H54 (cell line): ENCODE data around the gene HDAC2.
A peak's percentile ranks its signal among the peaks of the same experiment; 100 is the strongest.
"Not testable (repeated sequence)": the region's sequence is repeated elsewhere in the genome, so short reads cannot be mapped to it uniquely, and the experiment has no call there.

Source experiments
- DNase-seq: peaks from one replicate; pipeline ENCODE4 v3.0.0; 2011; ENCODE audit warnings: low spot score, mixed read lengths; ENCODE audit not compliant: insufficient read length
- FAIRE-seq: peaks from 3 replicates; lab custom pipeline; 2011; peaks lifted over from hg19 to GRCh38; lab: Jason Lieb, UNC
- POLR2A ChIP-seq: IDR thresholded peaks from 2 replicates; pipeline ENCODE4 v1.6.1; 2011; ENCODE audit warnings: low read depth, mild to moderate bottlenecking, low read length

HDAC2 gene

DNA sequence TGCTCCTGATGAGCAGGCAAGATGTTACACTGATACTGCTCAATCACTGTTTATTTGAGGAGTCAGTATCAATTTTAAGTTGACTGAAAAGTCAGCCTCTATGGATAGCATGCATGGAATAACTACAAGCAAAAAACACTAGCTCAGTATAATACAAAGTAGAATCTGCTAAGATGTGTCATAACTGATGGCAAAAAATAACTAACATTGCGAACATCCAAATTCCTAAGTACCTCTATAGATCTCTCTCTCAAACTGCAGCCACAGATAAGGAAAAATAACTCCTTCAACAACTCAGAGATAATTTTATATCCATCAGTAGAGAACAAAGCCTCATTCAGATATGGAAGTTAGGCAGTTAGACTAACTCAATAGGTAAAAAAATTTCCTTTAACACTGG is 16.3 kb downstream of the HDAC2 start:
- no peak for TF ChIP-seq POLR2A
- DNase-seq (no peak), FAIRE-seq (no peak)

DNA sequence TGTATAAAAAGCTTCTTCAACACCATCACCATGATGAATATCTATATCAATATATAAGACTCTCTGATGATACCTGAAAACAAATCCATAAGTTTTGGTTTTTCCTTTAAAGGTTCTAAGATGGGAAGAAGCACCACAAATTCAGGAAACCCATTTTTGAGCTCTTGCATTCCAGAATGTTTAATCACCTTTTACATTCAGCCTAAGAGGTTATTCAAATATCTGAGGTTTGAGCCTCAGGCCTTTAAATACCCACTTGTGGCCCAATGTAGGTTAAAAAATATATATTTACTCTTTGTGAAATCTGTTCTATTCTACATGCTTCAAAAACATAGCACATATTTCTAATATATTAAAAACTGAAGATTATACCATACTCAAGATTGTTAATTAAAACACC is 17.6 kb downstream of the HDAC2 start:
- no peak for FAIRE-seq
- DNase-seq = no peak
- TF ChIP-seq POLR2A = no peak

DNA sequence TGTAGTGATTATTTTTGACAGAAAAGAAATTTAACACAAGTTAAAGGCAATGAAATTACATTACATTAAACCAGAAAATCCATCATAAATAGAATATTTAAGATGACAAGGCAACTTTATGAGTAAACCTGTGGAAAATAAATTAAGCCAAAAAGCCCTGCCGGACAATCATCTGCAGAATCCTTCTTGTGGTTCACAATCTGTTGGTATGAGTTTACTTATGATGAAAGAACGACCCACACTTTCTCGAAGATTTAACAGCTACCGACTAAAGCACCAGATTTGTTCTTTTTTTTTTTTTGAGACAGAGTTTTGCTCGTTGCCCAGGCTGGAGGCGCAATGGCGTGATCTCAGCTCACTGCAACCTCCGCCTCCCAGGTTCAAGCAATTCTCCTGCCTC is 21.4 kb downstream of the HDAC2 start:
- no peak for TF ChIP-seq POLR2A

DNA sequence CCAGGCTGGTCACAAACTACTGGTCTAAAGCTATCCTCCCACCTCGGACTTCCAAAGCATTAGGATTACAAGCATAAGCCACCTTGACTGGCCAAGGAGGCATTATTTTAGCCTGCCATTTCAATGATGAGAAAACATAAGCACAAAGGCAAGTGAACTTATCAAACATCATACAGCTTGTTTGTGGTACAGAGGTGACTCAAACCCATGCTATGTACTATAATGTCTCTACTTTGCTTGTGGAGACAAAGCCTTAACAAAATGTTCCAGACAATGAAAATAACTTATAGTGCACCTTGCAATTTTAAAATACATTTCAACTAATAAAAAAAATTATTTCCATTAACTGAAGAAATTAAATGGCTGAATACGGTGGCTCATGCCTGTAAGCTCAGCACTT is 26.2 kb downstream of the HDAC2 start:
- FAIRE-seq = peak; percentile 38
- DNase-seq = no peak
- no peak for TF ChIP-seq POLR2A

More for the DNA sequence above, 21.4 kb downstream of the HDAC2 start:
- DNase-seq = no peak
- FAIRE-seq = no peak

DNA sequence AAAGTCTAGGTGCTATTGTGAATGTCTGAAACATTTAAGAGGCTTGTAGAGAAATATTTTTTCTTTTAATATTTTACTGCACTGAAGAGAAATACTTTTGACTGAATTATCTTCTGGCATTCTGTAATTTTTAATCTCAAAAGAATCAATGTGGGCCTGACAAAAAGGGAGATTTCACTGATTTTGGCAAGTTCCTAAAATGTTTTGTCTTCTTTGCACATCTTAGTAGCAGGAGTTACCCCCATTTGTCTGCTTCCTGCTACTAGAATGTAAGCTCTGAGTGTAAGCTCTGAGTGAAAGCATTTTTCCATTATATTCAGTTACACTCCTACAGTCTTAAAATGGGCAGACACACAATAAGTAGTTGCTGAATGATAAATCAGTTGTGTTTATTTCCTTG is 31.1 kb downstream of the HDAC2 start:
- TF ChIP-seq POLR2A = no peak
- no peak for DNase-seq
- FAIRE-seq = no peak

DNA sequence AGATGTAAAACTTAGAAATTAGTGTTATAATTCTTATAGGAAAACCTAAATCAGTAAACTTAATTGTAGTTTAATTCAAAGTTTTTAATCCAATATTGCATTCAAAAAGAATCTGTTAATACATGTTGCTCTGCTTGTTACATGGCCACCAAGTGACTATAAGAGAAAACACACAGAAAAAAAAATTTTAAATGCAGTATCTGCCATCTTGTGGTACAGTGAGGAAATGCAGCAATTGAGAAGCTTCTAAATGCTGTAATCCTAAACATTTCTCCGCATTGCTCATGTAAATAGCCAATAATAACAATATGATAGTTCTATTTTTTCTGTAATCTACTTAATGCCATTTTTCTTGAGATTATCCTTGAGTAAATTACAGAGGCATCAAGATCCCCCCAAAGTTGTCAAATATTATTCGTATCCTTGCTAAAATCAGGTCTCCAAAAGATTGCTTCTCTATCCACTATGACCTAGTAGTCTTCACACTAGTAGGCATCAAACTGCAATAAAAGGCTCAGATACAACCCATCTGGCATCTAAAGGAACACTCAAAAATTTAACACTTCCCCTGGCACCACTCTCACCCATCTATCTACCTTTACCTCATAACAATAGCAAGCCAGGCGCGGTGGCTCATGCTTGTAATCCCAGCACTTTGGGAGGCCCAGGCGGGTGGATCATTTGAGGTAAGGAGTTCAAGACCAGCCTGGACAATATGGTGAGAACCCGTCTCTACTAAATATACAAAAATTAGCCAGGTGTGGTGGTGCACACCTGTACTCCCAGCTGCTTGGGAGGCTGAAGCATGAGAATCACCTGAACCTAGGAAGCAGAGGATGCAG is 34.6 kb downstream of the HDAC2 start:
- FAIRE-seq (no peak), DNase-seq (no peak)
- TF ChIP-seq POLR2A = no peak

DNA sequence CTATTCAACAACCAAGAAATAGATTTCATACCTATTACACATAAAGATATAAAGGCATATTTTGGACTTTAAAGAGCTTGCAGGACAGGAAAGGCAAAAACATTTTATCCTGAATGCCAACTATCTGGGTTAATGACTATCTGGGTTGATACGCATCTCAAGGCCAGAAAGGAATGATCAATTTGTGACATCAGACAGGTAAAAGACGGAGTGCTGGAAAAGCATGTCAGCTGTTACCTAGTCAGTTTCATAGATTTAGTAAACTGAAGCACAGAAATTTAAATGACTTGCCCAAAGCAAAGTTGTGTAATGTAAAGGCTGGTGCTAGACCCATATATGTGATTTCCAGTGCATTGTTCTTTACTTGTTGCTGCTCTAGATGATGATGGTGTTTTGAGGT is 36.8 kb downstream of the HDAC2 start:
- FAIRE-seq (no peak), DNase-seq (no peak)
- TF ChIP-seq POLR2A = no peak

DNA sequence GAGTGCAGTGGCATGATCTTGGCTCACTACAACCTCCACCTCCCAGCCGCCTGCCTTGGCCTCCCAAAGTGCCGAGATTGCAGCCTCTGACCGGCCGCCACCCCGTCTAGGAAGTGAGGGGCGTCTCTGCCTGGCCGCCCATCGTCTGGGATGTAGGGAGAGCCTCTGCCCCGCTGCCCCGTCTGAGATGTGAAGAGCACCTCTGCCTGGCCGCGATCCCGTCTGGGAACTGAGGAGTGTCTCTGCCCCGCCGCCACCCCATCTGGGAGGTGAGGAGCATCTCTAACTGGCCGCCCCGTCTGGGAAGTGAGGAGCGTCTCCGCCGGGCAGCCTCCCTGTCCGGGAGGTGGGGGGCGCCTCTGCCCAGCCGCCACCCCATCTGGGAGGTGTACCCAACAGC is 39.0 kb downstream of the HDAC2 start:
- not testable (repeated sequence) for FAIRE-seq, DNase-seq

DNA sequence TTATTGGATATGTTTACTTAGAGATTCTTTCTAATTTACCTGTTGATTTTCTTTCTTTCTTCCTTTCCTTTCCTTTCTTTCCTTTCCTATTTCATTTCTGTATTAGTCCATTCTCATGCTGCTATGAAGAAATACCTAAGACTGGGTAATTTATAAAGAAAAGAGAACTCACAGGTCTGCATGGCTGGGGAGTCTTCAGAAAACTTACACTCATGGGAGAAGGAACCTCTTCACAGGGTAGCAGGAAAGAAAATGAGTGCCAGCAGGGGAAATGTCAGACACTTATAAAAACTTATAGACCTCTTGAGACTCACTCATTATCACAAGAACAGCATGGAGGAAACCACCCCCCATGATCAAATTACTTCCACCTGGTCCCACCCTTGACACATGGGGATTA is 40.8 kb downstream of the HDAC2 start:
- no peak for FAIRE-seq
- TF ChIP-seq POLR2A = no peak

DNA sequence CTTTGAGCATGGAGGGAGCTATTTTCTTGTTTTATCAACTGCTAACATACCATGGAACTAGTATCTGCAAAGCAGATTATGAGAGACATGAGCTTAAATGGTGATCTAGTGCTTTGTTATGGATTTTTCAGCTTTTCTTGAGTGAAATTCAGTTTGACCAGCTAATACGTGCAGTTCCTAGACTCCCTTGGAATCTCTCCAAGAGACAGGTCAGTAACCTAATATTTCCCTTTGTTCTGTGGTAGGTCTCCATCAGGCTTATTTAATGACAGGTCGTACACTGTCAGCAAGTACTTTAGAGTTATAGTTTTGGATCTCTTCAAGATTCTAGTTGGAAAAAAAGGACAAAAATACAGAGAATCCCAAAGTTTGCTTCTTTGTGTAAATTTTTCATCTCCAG is 43.9 kb downstream of the HDAC2 start:
- no peak for TF ChIP-seq POLR2A
- DNase-seq = no peak
- FAIRE-seq = no peak

More for the DNA sequence above, 40.8 kb downstream of the HDAC2 start:
- no peak for DNase-seq

DNA sequence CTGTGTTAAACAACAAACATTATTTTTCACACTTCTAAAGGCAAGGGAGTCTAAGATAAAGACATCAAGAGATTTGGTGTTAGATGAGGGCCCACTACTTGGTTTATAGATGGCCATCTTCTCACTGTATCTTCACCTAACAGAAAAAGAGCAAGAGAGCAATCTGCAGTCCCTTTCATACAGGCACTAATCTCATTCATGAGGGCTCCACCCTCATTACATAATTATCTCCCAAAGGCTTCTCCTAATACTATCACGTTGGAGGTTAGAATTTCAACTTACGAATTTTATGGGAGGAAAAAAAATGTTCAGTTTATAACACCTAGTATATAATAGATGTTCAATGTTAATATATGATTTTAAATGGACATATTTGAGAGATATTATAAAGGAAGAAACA is 45.6 kb downstream of the HDAC2 start:
- FAIRE-seq (no peak), DNase-seq (no peak)
- no peak for TF ChIP-seq POLR2A

DNA sequence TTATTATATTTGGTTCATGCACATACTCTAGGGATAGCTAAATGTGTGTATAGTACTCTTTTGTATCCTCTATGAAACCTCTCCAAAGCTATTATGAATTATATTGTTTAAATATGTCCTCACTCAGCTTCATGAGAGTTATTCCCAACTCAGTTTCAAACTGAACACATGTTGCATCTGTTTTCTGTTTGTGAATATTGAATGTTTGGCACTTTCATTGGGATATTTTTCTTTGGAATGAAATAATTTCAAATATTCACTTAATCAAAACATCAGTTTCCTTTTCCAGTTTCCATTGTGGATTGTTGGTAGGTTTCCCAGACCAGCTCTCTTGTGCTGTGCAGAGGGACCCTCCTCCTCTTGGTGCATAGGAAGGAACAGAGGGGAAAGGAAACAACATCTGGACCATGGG is 46.6 kb downstream of the HDAC2 start:
- no peak for TF ChIP-seq POLR2A
- FAIRE-seq (no peak), DNase-seq (no peak)

DNA sequence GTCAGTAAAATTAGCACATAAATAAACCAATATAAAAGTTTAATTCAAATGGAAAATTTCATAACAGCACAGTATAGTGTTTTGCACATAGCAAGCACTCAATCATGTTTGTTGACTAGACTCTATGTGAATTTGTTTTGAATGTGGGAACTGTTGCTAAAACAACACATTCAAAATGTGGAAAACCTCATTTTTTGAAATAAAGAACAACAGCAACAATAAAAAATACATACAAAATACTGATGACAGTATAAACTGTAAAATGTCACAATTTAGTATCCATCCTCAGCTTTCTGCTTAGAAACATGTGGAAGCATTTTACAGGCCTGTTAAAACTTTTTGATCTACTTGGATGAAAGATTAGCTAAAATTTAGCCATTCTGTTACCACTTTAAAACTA is 47.4 kb downstream of the HDAC2 start:
- DNase-seq (no peak), FAIRE-seq (no peak)
- no peak for TF ChIP-seq POLR2A

DNA sequence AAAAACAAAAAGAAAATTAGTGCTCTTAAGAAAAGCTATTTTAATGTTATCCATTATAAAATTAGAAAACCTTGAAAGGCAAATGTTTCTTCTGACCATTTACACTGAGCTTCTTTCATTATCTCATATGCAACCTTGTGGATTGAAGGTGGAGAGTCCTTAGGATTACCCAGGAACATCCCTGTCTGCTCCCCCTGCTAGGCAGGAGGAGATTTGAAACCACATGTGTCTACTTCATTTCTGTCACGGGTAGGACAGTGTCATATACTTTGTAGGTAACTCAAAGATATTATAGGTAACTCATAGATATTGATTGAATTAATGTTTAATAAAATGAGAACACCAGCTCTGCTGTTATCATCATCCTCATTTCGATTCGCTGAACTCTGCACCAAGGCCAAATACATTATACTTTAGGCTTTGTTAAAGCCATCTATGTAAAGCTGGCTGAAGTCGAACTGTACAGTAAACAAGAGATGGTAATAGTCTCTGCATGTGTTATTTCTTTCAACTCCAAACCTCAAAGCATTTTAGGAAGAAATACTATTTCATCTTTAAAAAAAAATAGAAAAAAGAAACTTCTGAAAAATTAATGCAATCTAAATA is 49.5 kb downstream of the HDAC2 start:
- no peak for DNase-seq
- no peak for FAIRE-seq

More for the DNA sequence above, 49.5 kb downstream of the HDAC2 start:
- no peak for TF ChIP-seq POLR2A
